Loucy (cell line): ENCODE data around the gene CCDC171.

Experiments
- H2AFZ ChIP-seq: fragments of 200-600 bp; sonication (generic); 2 replicates; pipeline ENCODE4 v1.6.0; 2016; ENCODE audit warnings: antibody characterized with exemption, mild to moderate bottlenecking, low read length, moderate library complexity
- H3F3A ChIP-seq: fragments of 200-600 bp; 2 replicates; pipeline ENCODE4 v1.6.0; 2016; ENCODE audit warnings: antibody characterized with exemption, low read depth, mild to moderate bottlenecking
- H3K27me3 ChIP-seq: fragments of 200-600 bp; sonication (generic); 2 replicates; pipeline ENCODE4 v1.6.1; 2014; ENCODE audit warnings: low read length, mild to moderate bottlenecking; ENCODE audit not compliant: insufficient read depth, poor library complexity, severe bottlenecking
- H3K36me3 ChIP-seq: fragments of 200-600 bp; sonication (generic); 2 replicates; pipeline ENCODE4 v1.6.1; 2016; ENCODE audit warnings: low read length; ENCODE audit not compliant: insufficient read depth
- H3K4me1 ChIP-seq: fragments of 200-600 bp; sonication (generic); 2 replicates; pipeline ENCODE4 v1.5.1; 2014; ENCODE audit warnings: low read length, mild to moderate bottlenecking; ENCODE audit not compliant: insufficient read depth, poor library complexity, severe bottlenecking
- H3K4me2 ChIP-seq: fragments of 200-600 bp; sonication (generic); 2 replicates; pipeline ENCODE4 v1.6.0; 2014; ENCODE audit warnings: antibody characterized with exemption, low read length, low read depth, mild to moderate bottlenecking; ENCODE audit not compliant: poor library complexity, severe bottlenecking
- H3K4me3 ChIP-seq: fragments of 200-600 bp; sonication (generic); 2 replicates; pipeline ENCODE4 v1.5.1; 2014; ENCODE audit warnings: low read length, mild to moderate bottlenecking, mixed read lengths; ENCODE audit not compliant: poor library complexity, severe bottlenecking
- H3K79me2 ChIP-seq: fragments of 200-600 bp; sonication (generic); 2 replicates; pipeline ENCODE4 v1.6.1; 2014; ENCODE audit warnings: low read length; ENCODE audit not compliant: insufficient read depth
- H3K9ac ChIP-seq: fragments of 200-600 bp; sonication (generic); 2 replicates; pipeline ENCODE4 v1.6.0; 2014; ENCODE audit warnings: mild to moderate bottlenecking, low read depth, low read length, moderate library complexity; ENCODE audit not compliant: poor library complexity, severe bottlenecking
- H3K9me2 ChIP-seq: fragments of 200-600 bp; sonication (generic); replicated peaks from 2 replicates; pipeline ENCODE4 v1.6.1; 2016; ENCODE audit warnings: low read depth, low read length, mixed read lengths
- H3K9me3 ChIP-seq: fragments of 200-600 bp; sonication (generic); 2 replicates; pipeline ENCODE4 v1.6.1; 2014; ENCODE audit warnings: mild to moderate bottlenecking, antibody characterized with exemption, low read length, low read depth; ENCODE audit not compliant: insufficient read depth
- H4K20me1 ChIP-seq: fragments of 200-600 bp; sonication (generic); 2 replicates; pipeline ENCODE4 v1.6.0; 2014; ENCODE audit warnings: antibody characterized with exemption, low read length, mild to moderate bottlenecking; ENCODE audit not compliant: insufficient read depth, poor library complexity, severe bottlenecking
- CTCF ChIP-seq: fragments of 200-600 bp; sonication (generic); conservative IDR thresholded peaks from 2 replicates; pipeline ENCODE4 v1.5.1; 2014; ENCODE audit warnings: mild to moderate bottlenecking, antibody characterized with exemption, low read length
- EZH2phosphoT487 ChIP-seq: fragments of 200-600 bp; IDR thresholded peaks from 2 replicates; pipeline ENCODE4 v1.6.1; 2018; ENCODE audit warnings: antibody characterized with exemption, mild to moderate bottlenecking, moderate library complexity, borderline replicate concordance

The CCDC171 gene

GRCh38 chr9:15606643-15607472 lies 54.0 kb downstream of the CCDC171 start:
- TF ChIP-seq EZH2phosphoT487 (no peak), CTCF (peak; percentile 73)
- no peaks in the 10 kb centered on the region for H3K27me3 ChIP-seq
- no peaks in the 10 kb centered on the region for H3F3A ChIP-seq
- peaks cover 16% of the 10 kb centered on the region; the same call in 1 of the 2 replicates for H3K36me3 ChIP-seq
- 0 out of 2 replicates have a peak overlapping the region, but pooled peaks have one; percentile 29 for H2AFZ ChIP-seq
- no peaks in the 10 kb centered on the region for H4K20me1 ChIP-seq
- H3K9me2 ChIP-seq: no peaks in the 10 kb centered on the region
- peak overlapping the region; percentile 61 for H3K4me2 ChIP-seq
- no peaks in the 10 kb centered on the region; the same call in 1 of the 2 replicates for H3K9me3 ChIP-seq
- H3K9ac ChIP-seq: peak overlapping the region; percentile 65
- 0 out of 2 replicates have a peak, but pooled peaks cover 5% of the 10 kb centered on the region for H3K79me2 ChIP-seq
- H3K4me3 ChIP-seq: peak overlapping the region; percentile 46
- peaks cover 18% of the 10 kb centered on the region for H3K4me1 ChIP-seq

- H3K4me3 ChIP-seq: no peak overlapping the region
- no peak for TF ChIP-seq EZH2phosphoT487
Observed at GRCh38 chr9:15612962-15613361, 60.1 kb downstream of the CCDC171 start.

GRCh38 chr9:15617782-15618181 lies 64.9 kb downstream of the CCDC171 start:
- no peak for TF ChIP-seq EZH2phosphoT487
- TF ChIP-seq CTCF: no peak
- Histone ChIP-seq H2AFZ (no peak overlapping the region), H3K4me3 (no peak overlapping the region), H3K79me2 (no peaks in the 10 kb centered on the region), H3K9me2 (no peaks in the 10 kb centered on the region), H3K27me3 (no peaks in the 10 kb centered on the region), H3K9me3 (peaks cover 15% of the 10 kb centered on the region; the same call in 1 of the 2 replicates), H4K20me1 (no peaks in the 10 kb centered on the region), H3K4me1 (no peaks in the 10 kb centered on the region), H3K4me2 (no peak overlapping the region), H3K36me3 (peaks cover 19% of the 10 kb centered on the region), H3K9ac (no peak overlapping the region), H3F3A (no peaks in the 10 kb centered on the region)

More at GRCh38 chr9:15612962-15613361, 60.1 kb downstream of the CCDC171 start:
- Histone ChIP-seq H3K9me3 (peaks cover 15% of the 10 kb centered on the region; the same call in 1 of the 2 replicates), H2AFZ (no peak overlapping the region), H3K27me3 (no peaks in the 10 kb centered on the region), H3K4me2 (no peak overlapping the region), H3K79me2 (no peaks in the 10 kb centered on the region), H3K36me3 (peaks cover 34% of the 10 kb centered on the region), H3K4me1 (no peaks in the 10 kb centered on the region), H3F3A (no peaks in the 10 kb centered on the region), H3K9ac (no peak overlapping the region), H3K9me2 (no peaks in the 10 kb centered on the region), H4K20me1 (no peaks in the 10 kb centered on the region)
